Stimulated activated CD4-positive, alpha-beta T cell treated with anti-CD3 and anti-CD28 coated beads, TNF-alpha, amount 100 ng/mL, for 48 hours (primary cell): ENCODE results near the gene TOP2A.

ENCODE experiments used
- DNase-seq, 3 donors: peaks; one replicate each; pipeline ENCODE4 v3.0.0-alpha.2; 2020; ENCODE audit warnings: low read depth in 3 of 3

Gene TOP2A

GRCh38 chr17:40347319-40348135 lies 70.2 kb downstream of the TOP2A start:
- no peak for DNase-seq

- DNase-seq, result no peak
Observed at GRCh38 chr17:40346765-40347158, 70.9 kb downstream of the TOP2A start.

GRCh38 chr17:40345994-40346764 lies 71.5 kb downstream of the TOP2A start:
- DNase-seq, result no peak

GRCh38 chr17:40345161-40345993 lies 72.3 kb downstream of the TOP2A start:
- no peak for DNase-seq

- no peak for DNase-seq
Observed at GRCh38 chr17:40344421-40345160, 73.1 kb downstream of the TOP2A start.

- no peak for DNase-seq
Observed at GRCh38 chr17:40343219-40344119, 74.2 kb downstream of the TOP2A start.

GRCh38 chr17:40342504-40343218 lies 75.0 kb downstream of the TOP2A start:
- no peak for DNase-seq

GRCh38 chr17:40341808-40342503 lies 75.7 kb downstream of the TOP2A start:
- no peak for DNase-seq

GRCh38 chr17:40340880-40341807 lies 76.6 kb downstream of the TOP2A start:
- DNase-seq, result peak; percentile 69 to 82 (median 77)

- DNase-seq, result no peak
Observed at GRCh38 chr17:40340327-40340726, 77.4 kb downstream of the TOP2A start.

GRCh38 chr17:40338941-40339649 lies 78.6 kb downstream of the TOP2A start:
- no peak for DNase-seq
